DOHH2 (cell line): ENCODE data around the gene RHOT2.
A peak's percentile ranks its signal among the peaks of the same experiment; 100 is the strongest.

Experiments used
- H3F3A ChIP-seq: fragments of 200-600 bp; sonication (generic), shearing (Covaris generic); 2 replicates; pipeline ENCODE4 v1.6.0; 2016; ENCODE audit warnings: antibody characterized with exemption, mild to moderate bottlenecking; ENCODE audit not compliant: control insufficient read depth, insufficient read depth
- H3K27ac ChIP-seq: fragments of 200-600 bp; sonication (generic); 2 replicates; pipeline ENCODE4 v1.5.1; 2014; ENCODE audit warnings: low read depth, mild to moderate bottlenecking, low read length, moderate library complexity
- H3K27me3 ChIP-seq: fragments of 200-600 bp; sonication (generic); 2 replicates; pipeline ENCODE4 v1.6.1; 2014; ENCODE audit warnings: mild to moderate bottlenecking, low read length, mixed read lengths; ENCODE audit not compliant: control insufficient read depth
- H3K36me3 ChIP-seq: fragments of 200-600 bp; sonication (generic); 2 replicates; pipeline ENCODE4 v1.6.1; 2014; ENCODE audit warnings: mild to moderate bottlenecking, low read length, moderate library complexity, mixed read lengths; ENCODE audit not compliant: control insufficient read depth
- H3K4me1 ChIP-seq: fragments of 200-600 bp; sonication (generic); 2 replicates; pipeline ENCODE4 v1.6.1; 2014; ENCODE audit warnings: mild to moderate bottlenecking, low read length, mixed read lengths; ENCODE audit not compliant: control insufficient read depth
- H3K4me2 ChIP-seq: fragments of 200-600 bp; sonication (generic); 2 replicates; pipeline ENCODE4 v1.6.0; 2014; ENCODE audit warnings: mild to moderate bottlenecking, low read length, moderate library complexity
- H3K4me3 ChIP-seq: fragments of 200-600 bp; sonication (generic); 2 replicates; pipeline ENCODE4 v1.5.1; 2014; ENCODE audit warnings: mild to moderate bottlenecking, low read length, mixed read lengths
- H3K79me2 ChIP-seq: fragments of 200-600 bp; sonication (generic); 2 replicates; pipeline ENCODE4 v1.6.1; 2014; ENCODE audit warnings: mild to moderate bottlenecking, low read length, mixed read lengths; ENCODE audit not compliant: control insufficient read depth
- H3K9me2 ChIP-seq: fragments of 200-600 bp; sonication (generic); replicated peaks from 2 replicates; pipeline ENCODE4 v1.6.1; 2014; ENCODE audit warnings: mild to moderate bottlenecking, low read length, mixed read lengths; ENCODE audit not compliant: control insufficient read depth
- H3K9me3 ChIP-seq: fragments of 200-600 bp; sonication (generic); 2 replicates; pipeline ENCODE4 v1.6.1; 2014; ENCODE audit warnings: antibody characterized with exemption, low read length, mixed read lengths; ENCODE audit not compliant: control insufficient read depth, insufficient read depth
- H4K20me1 ChIP-seq: fragments of 200-600 bp; sonication (generic); 2 replicates; pipeline ENCODE4 v1.6.0; 2014; ENCODE audit warnings: low read depth, mild to moderate bottlenecking, antibody characterized with exemption, low read length, moderate library complexity; ENCODE audit not compliant: control insufficient read depth, insufficient read depth
- EZH2phosphoT487 ChIP-seq: fragments of 200-600 bp; sonication (generic); IDR thresholded peaks from 2 replicates; pipeline ENCODE4 v1.6.1; 2017; ENCODE audit warnings: borderline replicate concordance, mild to moderate bottlenecking, antibody characterized with exemption, low read length, moderate library complexity, mixed read lengths
- TF ChIP-seq, protein P1 (sequence below): fragments of 200-600 bp; sonication (generic); IDR thresholded peaks from one replicate; pipeline ENCODE4 v1.5.1; 2014; ENCODE audit warnings: antibody characterized with exemption, mild to moderate bottlenecking, low read depth, low read length; ENCODE audit not compliant: poor library complexity, severe bottlenecking

Gene RHOT2

GRCh38 chr16:638836-639235 is 29.1 kb upstream of the RHOT2 start:
- H3K4me2 ChIP-seq: peak overlapping the region; percentile 88

DNA sequence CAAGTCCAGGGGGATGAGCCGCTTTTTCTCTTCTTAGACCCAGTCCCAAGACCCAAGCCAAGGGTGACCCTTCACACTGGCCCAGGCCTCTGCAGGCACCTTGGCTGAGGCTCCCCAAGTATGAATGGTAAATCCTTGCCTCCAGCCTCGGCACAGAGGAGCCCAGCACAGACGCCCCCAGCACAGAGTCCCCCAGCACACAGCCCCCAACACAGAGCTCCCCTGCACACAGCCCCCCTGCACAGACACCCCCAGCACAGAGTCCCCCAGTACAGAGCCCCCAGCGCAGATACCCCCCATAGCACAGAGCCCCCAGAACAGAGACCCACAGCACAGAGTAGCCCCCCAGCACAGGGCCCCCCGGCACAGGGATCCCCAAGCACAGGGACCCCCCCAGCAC is 27.3 kb upstream of the RHOT2 start:
- Histone ChIP-seq H3K4me2 (peak overlapping the region; percentile 92), H3K4me1 (peaks cover 50% of the 10 kb centered on the region), H3K27me3 (no peaks in the 10 kb centered on the region), H3K36me3 (peaks cover 18% of the 10 kb centered on the region), H3K4me3 (peak overlapping the region; percentile 92), H3K79me2 (peaks cover 55% of the 10 kb centered on the region), H3K9me2 (no peaks in the 10 kb centered on the region), H3F3A (peaks cover 16% of the 10 kb centered on the region), H3K9me3 (no peaks in the 10 kb centered on the region), H4K20me1 (no peaks in the 10 kb centered on the region), H3K27ac (peak overlapping the region; percentile 52; the same call in 1 of the 2 replicates)
- TF ChIP-seq, protein P1, sequence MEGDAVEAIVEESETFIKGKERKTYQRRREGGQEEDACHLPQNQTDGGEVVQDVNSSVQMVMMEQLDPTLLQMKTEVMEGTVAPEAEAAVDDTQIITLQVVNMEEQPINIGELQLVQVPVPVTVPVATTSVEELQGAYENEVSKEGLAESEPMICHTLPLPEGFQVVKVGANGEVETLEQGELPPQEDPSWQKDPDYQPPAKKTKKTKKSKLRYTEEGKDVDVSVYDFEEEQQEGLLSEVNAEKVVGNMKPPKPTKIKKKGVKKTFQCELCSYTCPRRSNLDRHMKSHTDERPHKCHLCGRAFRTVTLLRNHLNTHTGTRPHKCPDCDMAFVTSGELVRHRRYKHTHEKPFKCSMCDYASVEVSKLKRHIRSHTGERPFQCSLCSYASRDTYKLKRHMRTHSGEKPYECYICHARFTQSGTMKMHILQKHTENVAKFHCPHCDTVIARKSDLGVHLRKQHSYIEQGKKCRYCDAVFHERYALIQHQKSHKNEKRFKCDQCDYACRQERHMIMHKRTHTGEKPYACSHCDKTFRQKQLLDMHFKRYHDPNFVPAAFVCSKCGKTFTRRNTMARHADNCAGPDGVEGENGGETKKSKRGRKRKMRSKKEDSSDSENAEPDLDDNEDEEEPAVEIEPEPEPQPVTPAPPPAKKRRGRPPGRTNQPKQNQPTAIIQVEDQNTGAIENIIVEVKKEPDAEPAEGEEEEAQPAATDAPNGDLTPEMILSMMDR: no peak
- TF ChIP-seq EZH2phosphoT487: no peak

More at GRCh38 chr16:638836-639235, 29.1 kb upstream of the RHOT2 start:
- Histone ChIP-seq H3K9me2 (no peaks in the 10 kb centered on the region), H3K9me3 (no peaks in the 10 kb centered on the region), H3K36me3 (peaks cover 30% of the 10 kb centered on the region), H3K27me3 (no peaks in the 10 kb centered on the region), H4K20me1 (no peaks in the 10 kb centered on the region), H3F3A (peaks cover 16% of the 10 kb centered on the region), H3K79me2 (peaks cover 55% of the 10 kb centered on the region), H3K27ac (peak overlapping the region; percentile 89), H3K4me3 (peak overlapping the region; percentile 64), H3K4me1 (peaks cover 59% of the 10 kb centered on the region)
- TF ChIP-seq, protein P1: no peak
- no peak for TF ChIP-seq EZH2phosphoT487

GRCh38 chr16:641326-642188 is 26.4 kb upstream of the RHOT2 start, which contains the start of gene MCRIP2:
Gene MCRIP2 (plus strand): TSS chr16:641828. CDS start chr16:641992, 164 bp downstream.
- Histone ChIP-seq H3K79me2 (peaks cover 59% of the 10 kb centered on the region), H3K27me3 (no peaks in the 10 kb centered on the region), H3K4me2 (peak within 1 kb of the TSS; percentile 92), H3K4me1 (peaks cover 50% of the 10 kb centered on the region), H3K9me2 (no peaks in the 10 kb centered on the region), H3F3A (peaks cover 15% of the 10 kb centered on the region), H3K4me3 (peak within 1 kb of the TSS; percentile 92), H3K27ac (peak within 1 kb of the TSS; percentile 52), H4K20me1 (no peaks in the 10 kb centered on the region), H3K36me3 (peaks cover 16% of the 10 kb centered on the region), H3K9me3 (no peaks in the 10 kb centered on the region)
- no peak for TF ChIP-seq EZH2phosphoT487
- TF ChIP-seq, protein P1: no peak
